ENCODE results near the gene ATP10D. TPM values are rescaled to one million over a fixed set of nuclear protein-coding genes. Genes with fewer than 3 reads are reported as not detected.

ATP10D gene
- total and polyA plus RNA-seq, 11 donors, result 2.2 to 22.1 (median 7.8) TPM

DNA sequence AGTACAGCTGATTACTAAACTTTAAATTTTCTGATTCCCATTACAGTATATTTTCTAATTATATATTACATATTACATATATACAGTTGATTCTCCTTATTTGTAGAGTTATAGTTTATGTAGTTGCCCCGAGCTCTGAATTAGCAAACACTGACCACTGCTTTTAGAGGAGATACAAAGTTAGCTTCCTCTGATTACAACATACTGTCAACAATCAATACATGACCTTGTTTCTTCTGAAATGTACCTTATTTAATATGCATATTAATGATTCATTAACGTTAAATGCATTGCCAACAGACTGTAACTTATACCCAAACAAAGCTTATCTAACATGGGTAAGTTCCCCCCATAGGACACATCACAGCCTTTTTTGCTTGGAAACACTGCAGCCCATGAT lies 81.5 kb downstream of the ATP10D start:
- peaks cover 0 to 3% (median 0%) of the 10 kb centered on the region in 12 donors for H3K4me1 ChIP-seq

DNA sequence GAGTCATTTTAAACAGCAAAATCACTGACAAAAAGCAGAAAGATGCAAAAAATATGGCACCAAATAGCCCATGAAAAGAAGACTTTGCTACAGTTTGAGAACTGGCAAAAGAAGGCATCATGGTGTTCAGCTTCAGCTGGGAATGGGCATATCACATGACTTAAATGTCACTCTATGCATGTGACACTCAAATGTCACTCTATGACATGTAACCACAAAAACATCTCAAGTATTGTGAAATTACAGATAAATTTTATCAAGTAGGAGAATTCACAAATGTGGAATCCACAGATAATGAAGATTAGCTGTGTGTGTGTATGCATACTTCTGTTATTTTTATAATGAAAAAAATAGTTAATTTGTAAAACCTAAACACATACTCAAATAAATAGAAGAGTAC lies 81.9 kb downstream of the ATP10D start:
- H3K27me3 ChIP-seq, result no peaks in the 10 kb centered on the region
- H3K4me1 ChIP-seq, result peaks cover 0 to 3% (median 0%) of the 10 kb centered on the region in 12 donors
- TF ChIP-seq, protein P1, sequence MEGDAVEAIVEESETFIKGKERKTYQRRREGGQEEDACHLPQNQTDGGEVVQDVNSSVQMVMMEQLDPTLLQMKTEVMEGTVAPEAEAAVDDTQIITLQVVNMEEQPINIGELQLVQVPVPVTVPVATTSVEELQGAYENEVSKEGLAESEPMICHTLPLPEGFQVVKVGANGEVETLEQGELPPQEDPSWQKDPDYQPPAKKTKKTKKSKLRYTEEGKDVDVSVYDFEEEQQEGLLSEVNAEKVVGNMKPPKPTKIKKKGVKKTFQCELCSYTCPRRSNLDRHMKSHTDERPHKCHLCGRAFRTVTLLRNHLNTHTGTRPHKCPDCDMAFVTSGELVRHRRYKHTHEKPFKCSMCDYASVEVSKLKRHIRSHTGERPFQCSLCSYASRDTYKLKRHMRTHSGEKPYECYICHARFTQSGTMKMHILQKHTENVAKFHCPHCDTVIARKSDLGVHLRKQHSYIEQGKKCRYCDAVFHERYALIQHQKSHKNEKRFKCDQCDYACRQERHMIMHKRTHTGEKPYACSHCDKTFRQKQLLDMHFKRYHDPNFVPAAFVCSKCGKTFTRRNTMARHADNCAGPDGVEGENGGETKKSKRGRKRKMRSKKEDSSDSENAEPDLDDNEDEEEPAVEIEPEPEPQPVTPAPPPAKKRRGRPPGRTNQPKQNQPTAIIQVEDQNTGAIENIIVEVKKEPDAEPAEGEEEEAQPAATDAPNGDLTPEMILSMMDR (IDR thresholded peaks at IDR 0.05), result no peak
- no peak for TF ChIP-seq POLR2A (IDR thresholded peaks at IDR 0.05)
- DNase-seq (no peak), ATAC-seq (no peak)
- H3K27ac ChIP-seq, result no peak overlapping the region
- H3K9me3 ChIP-seq, result no peaks in the 10 kb centered on the region
- no peak overlapping the region for H3K4me3 ChIP-seq
- intact Hi-C loops (cut with DNase I), result loop anchor here in 5 of 10 donors (5.0 to 10.0 kb wide), 5 partner anchors 75 to 105 kb away; partner anchors contain the start of genes COMMD8 (in 3 of the 5) and ATP10D (in 1 of the 5)
- H3K36me3 ChIP-seq, result peaks cover 0 to 87% (median 71%) of the 10 kb centered on the region in 9 donors

More for the DNA sequence above, 81.5 kb downstream of the ATP10D start:
- no peak for ATAC-seq
- TF ChIP-seq, protein P1 (IDR thresholded peaks at IDR 0.05), result no peak
- TF ChIP-seq POLR2A (IDR thresholded peaks at IDR 0.05), result no peak
- intact Hi-C loops (cut with DNase I), result loop anchor here in 5 of 10 donors (5.0 to 10.0 kb wide), 5 partner anchors 74 to 104 kb away; partner anchors contain the start of genes COMMD8 (in 3 of the 5) and ATP10D (in 1 of the 5)
- H3K27me3 ChIP-seq, result no peaks in the 10 kb centered on the region
- no peaks in the 10 kb centered on the region for H3K9me3 ChIP-seq
- H3K27ac ChIP-seq, result no peak overlapping the region
- 88 to 93% (median 92%) methylated on average over 2 of the region's 2 CpGs for WGBS, 4 donors
- H3K4me3 ChIP-seq, result no peak overlapping the region
- DNase-seq, result no peak
- peaks cover 0 to 87% (median 71%) of the 10 kb centered on the region in 9 donors for H3K36me3 ChIP-seq

- intact Hi-C loops (cut with DNase I), result loop anchor here in 5 of 10 donors (5.0 to 10.0 kb wide), 5 partner anchors 75 to 105 kb away; partner anchors contain the start of genes COMMD8 (in 3 of the 5) and ATP10D (in 1 of the 5)
- peaks cover 0 to 87% (median 70%) of the 10 kb centered on the region in 9 donors for H3K36me3 ChIP-seq
- ATAC-seq (no peak), DNase-seq (no peak)
- H3K4me1 ChIP-seq, result peaks cover 0 to 3% (median 0%) of the 10 kb centered on the region in 12 donors
- H3K9me3 ChIP-seq, result no peaks in the 10 kb centered on the region
- no peak overlapping the region for H3K27ac ChIP-seq
- WGBS, 4 donors, result 96 to 100% (median 100%) methylated on average over 1 of the region's 1 CpG
- H3K4me3 ChIP-seq, result no peak overlapping the region
- TF ChIP-seq, protein P1 (IDR thresholded peaks at IDR 0.05), result no peak
- no peak for TF ChIP-seq POLR2A (IDR thresholded peaks at IDR 0.05)
- no peaks in the 10 kb centered on the region for H3K27me3 ChIP-seq
Observed at GRCh38 chr4:47567511-47567910, 82.4 kb downstream of the ATP10D start.

GRCh38 chr4:47570816-47571215 lies 85.7 kb downstream of the ATP10D start:
- Histone ChIP-seq H3K9me3 (no peaks in the 10 kb centered on the region), H3K27ac (no peak overlapping the region), H3K27me3 (no peaks in the 10 kb centered on the region), H3K4me3 (no peak overlapping the region), H3K4me1 (no peaks in the 10 kb centered on the region), H3K36me3 (peaks cover 0 to 97% (median 79%) of the 10 kb centered on the region in 9 donors)
- TF ChIP-seq POLR2A (IDR thresholded peaks at IDR 0.05), result no peak
- TF ChIP-seq, protein P1 (IDR thresholded peaks at IDR 0.05), result no peak
- ATAC-seq (no peak), DNase-seq (no peak)
- intact Hi-C loops (cut with DNase I), result no loop called here

Measured in heart left ventricle (tissue), 16 donors.